Stimulated activated naive B cell treated with anti-CD40 and anti-IgM and Interleukin-4, amounts not matched to agents 10 μg/mL and 1 μg/mL and 100 μg/mL, for 72 hours (primary cell): ENCODE results near the gene LYZL6.
"Not testable (repeated sequence)": the region's sequence is repeated elsewhere in the genome, so short reads cannot be mapped to it uniquely, and the experiment has no call there.

ENCODE experiments used
- ATAC-seq, 2 donors: fragments of 150-1000 bp; cut with Tn5 transposase; replicated peaks; 2 replicates each; pipeline ENCODE4 v1.10.0; 2021; ENCODE audit warnings: moderate library complexity in 1 of 2
- DNase-seq: peaks from one replicate; pipeline ENCODE4 v3.0.0; 2021
- H3K27ac Mint-ChIP-seq: one replicate; pipeline ENCODE4 v1.8.0; 2022; ENCODE audit warnings: mild to moderate bottlenecking, mixed read lengths
- H3K27me3 Mint-ChIP-seq, 2 donors: one replicate each; pipeline ENCODE4 v1.8.0; 2022; ENCODE audit warnings: mixed read lengths in 2 of 2
- H3K36me3 Mint-ChIP-seq, 2 donors: one replicate each; pipeline ENCODE4 v1.8.0; 2022; ENCODE audit warnings: mixed read lengths in 2 of 2, mild to moderate bottlenecking in 1 of 2
- H3K4me1 Mint-ChIP-seq, 2 donors: one replicate each; pipeline ENCODE4 v1.8.0; 2022; ENCODE audit warnings: mixed read lengths in 2 of 2, mild to moderate bottlenecking in 1 of 2
- H3K4me3 Mint-ChIP-seq, 2 donors: one replicate each; pipeline ENCODE4 v1.8.0; 2022; ENCODE audit warnings: mild to moderate bottlenecking in 2 of 2, mixed read lengths in 2 of 2, moderate library complexity in 1 of 2
- H3K9me3 Mint-ChIP-seq, 2 donors: one replicate each; pipeline ENCODE4 v1.8.0; 2022; ENCODE audit warnings: mixed read lengths in 2 of 2, mild to moderate bottlenecking in 1 of 2

The LYZL6 gene

GRCh38 chr17:35969558-35970380, 26.3 kb upstream of the LYZL6 start:
- peaks cover 4 to 10% of the 10 kb centered on the region in 2 donors for H3K27me3 Mint-ChIP-seq
- no peak overlapping the region for H3K27ac Mint-ChIP-seq
- no peak overlapping the region for H3K4me3 Mint-ChIP-seq
- ATAC-seq = peak; percentile 75 to 80
- no peaks in the 10 kb centered on the region for H3K36me3 Mint-ChIP-seq
- H3K9me3 Mint-ChIP-seq = no peaks in the 10 kb centered on the region
- H3K4me1 Mint-ChIP-seq = peaks cover 6 to 18% of the 10 kb centered on the region in 2 donors
- DNase-seq = peak; percentile 58

- H3K36me3 Mint-ChIP-seq = no peaks in the 10 kb centered on the region
- peaks cover 4 to 15% of the 10 kb centered on the region in 2 donors for H3K27me3 Mint-ChIP-seq
- no peak for ATAC-seq
- H3K27ac Mint-ChIP-seq = no peak overlapping the region
- H3K4me1 Mint-ChIP-seq = peaks cover 6 to 16% of the 10 kb centered on the region in 2 donors
- DNase-seq = no peak
- no peak overlapping the region for H3K4me3 Mint-ChIP-seq
- H3K9me3 Mint-ChIP-seq = no peaks in the 10 kb centered on the region
These were observed 25.1 kb upstream of the LYZL6 start for GRCh38 chr17:35968520-35969054.

DNA sequence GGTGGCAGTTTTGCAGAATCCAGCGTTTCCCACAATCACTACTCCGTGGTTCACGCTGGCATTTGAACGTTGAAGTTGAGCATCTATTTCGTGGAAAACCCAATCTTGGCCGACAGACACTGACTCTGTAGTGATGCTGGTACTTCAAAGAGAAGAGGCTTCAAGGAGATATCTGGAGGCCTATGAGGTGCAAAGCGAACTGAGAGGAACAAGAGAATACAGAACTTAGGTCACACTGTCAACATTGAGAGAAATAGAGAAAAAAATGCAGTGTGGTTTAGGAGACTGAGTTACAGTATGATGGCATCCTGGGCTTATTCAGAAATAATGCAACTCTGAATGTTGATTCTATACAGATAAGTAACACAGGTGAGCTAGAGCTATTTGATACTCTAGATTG, 21.8 kb upstream of the LYZL6 start:
- Mint-ChIP-seq H3K9me3 (no peaks in the 10 kb centered on the region), H3K4me1 (peaks cover 6 to 11% of the 10 kb centered on the region in 2 donors), H3K27ac (no peak overlapping the region), H3K4me3 (no peak overlapping the region), H3K27me3 (peaks cover 7 to 28% of the 10 kb centered on the region in 2 donors), H3K36me3 (no peaks in the 10 kb centered on the region)
- ATAC-seq = no peak
- DNase-seq = no peak

GRCh38 chr17:35963663-35964062, 20.1 kb upstream of the LYZL6 start:
- Mint-ChIP-seq H3K4me3 (no peak overlapping the region), H3K27me3 (peaks cover 8 to 31% of the 10 kb centered on the region in 2 donors), H3K9me3 (no peaks in the 10 kb centered on the region), H3K4me1 (no peaks in the 10 kb centered on the region), H3K36me3 (no peaks in the 10 kb centered on the region), H3K27ac (no peak overlapping the region)
- no peak for DNase-seq
- no peak for ATAC-seq

GRCh38 chr17:35953720-35954119, 10.2 kb upstream of the LYZL6 start:
- Mint-ChIP-seq H3K4me1 (no peaks in the 10 kb centered on the region), H3K9me3 (no peaks in the 10 kb centered on the region), H3K36me3 (no peaks in the 10 kb centered on the region), H3K4me3 (no peak overlapping the region), H3K27me3 (peaks cover 26 to 30% of the 10 kb centered on the region in 2 donors), H3K27ac (no peak overlapping the region)
- DNase-seq (no peak), ATAC-seq (no peak)

- no peak for ATAC-seq
- DNase-seq = no peak
- Mint-ChIP-seq H3K27me3 (peaks cover 10 to 19% of the 10 kb centered on the region in 2 donors), H3K27ac (no peak overlapping the region), H3K36me3 (no peaks in the 10 kb centered on the region), H3K9me3 (no peaks in the 10 kb centered on the region), H3K4me3 (no peak overlapping the region), H3K4me1 (no peaks in the 10 kb centered on the region)
These were observed 5.9 kb upstream of the LYZL6 start for GRCh38 chr17:35949401-35949800.

GRCh38 chr17:35948092-35948491, 4.6 kb upstream of the LYZL6 start:
- H3K4me1 Mint-ChIP-seq = no peaks in the 10 kb centered on the region

DNA sequence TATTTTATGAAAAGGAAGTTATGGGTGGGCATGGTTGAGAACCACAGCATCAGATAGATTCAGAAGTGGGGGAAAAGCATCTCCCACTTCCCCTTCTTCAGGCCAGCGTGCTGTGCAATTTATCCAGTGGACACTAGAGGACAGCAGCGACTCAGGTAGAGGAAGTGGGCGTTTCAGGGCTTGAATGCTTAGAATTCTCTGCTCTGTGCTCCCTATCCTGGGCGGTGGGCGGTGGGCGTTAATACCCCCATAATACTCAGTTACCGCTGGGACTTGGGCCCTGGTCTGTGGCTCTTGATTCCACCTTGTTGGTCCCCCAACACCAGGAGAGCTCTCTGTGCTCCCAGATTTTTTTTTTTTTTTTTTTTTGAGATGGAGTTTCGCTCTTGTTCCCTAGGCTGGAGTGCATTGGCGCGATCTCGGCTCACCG, 3.7 kb upstream of the LYZL6 start:
- ATAC-seq = peak; percentile 90 to 92
- DNase-seq = peak; percentile 43
- no peak overlapping the region for H3K27ac Mint-ChIP-seq
- H3K27me3 Mint-ChIP-seq = no peaks in the 10 kb centered on the region
- no peaks in the 10 kb centered on the region for H3K9me3 Mint-ChIP-seq
- H3K4me1 Mint-ChIP-seq = no peaks in the 10 kb centered on the region
- H3K4me3 Mint-ChIP-seq = no peak overlapping the region
- H3K36me3 Mint-ChIP-seq = no peaks in the 10 kb centered on the region

More at GRCh38 chr17:35948092-35948491, 4.6 kb upstream of the LYZL6 start:
- Mint-ChIP-seq H3K27ac (no peak overlapping the region), H3K4me3 (no peak overlapping the region), H3K9me3 (no peaks in the 10 kb centered on the region), H3K36me3 (no peaks in the 10 kb centered on the region), H3K27me3 (peaks cover 7 to 8% of the 10 kb centered on the region in 2 donors)
- DNase-seq = no peak
- no peak for ATAC-seq

GRCh38 chr17:35944151-35944550, 638 bp upstream of the LYZL6 start:
- no peak for DNase-seq
- Mint-ChIP-seq H3K4me1 (no peaks in the 10 kb centered on the region), H3K4me3 (no peak overlapping the region), H3K27ac (no peak overlapping the region), H3K9me3 (no peaks in the 10 kb centered on the region), H3K36me3 (no peaks in the 10 kb centered on the region), H3K27me3 (no peaks in the 10 kb centered on the region)
- no peak for ATAC-seq

GRCh38 chr17:35942588-35943186, 826 bp downstream of the LYZL6 start:
- ATAC-seq = no peak
- H3K4me1 Mint-ChIP-seq = no peaks in the 10 kb centered on the region
- no peak for DNase-seq
- H3K4me3 Mint-ChIP-seq = no peak overlapping the region
- H3K27me3 Mint-ChIP-seq = no peaks in the 10 kb centered on the region
- no peak overlapping the region for H3K27ac Mint-ChIP-seq
- no peaks in the 10 kb centered on the region for H3K36me3 Mint-ChIP-seq
- no peaks in the 10 kb centered on the region for H3K9me3 Mint-ChIP-seq

GRCh38 chr17:35938492-35938891, 5.0 kb downstream of the LYZL6 start:
- H3K9me3 Mint-ChIP-seq, DNase-seq, H3K4me3 Mint-ChIP-seq, H3K36me3 Mint-ChIP-seq, H3K4me1 Mint-ChIP-seq, ATAC-seq, H3K27ac Mint-ChIP-seq, H3K27me3 Mint-ChIP-seq: not testable (repeated sequence)

GRCh38 chr17:35936063-35936462, 7.5 kb downstream of the LYZL6 start:
- Mint-ChIP-seq H3K9me3 (no peaks in the 10 kb centered on the region), H3K27me3 (peaks cover 0 to 2% of the 10 kb centered on the region in 2 donors), H3K36me3 (no peaks in the 10 kb centered on the region), H3K4me3 (no peak overlapping the region), H3K27ac (no peak overlapping the region), H3K4me1 (peaks cover 0 to 3% of the 10 kb centered on the region in 2 donors)
- DNase-seq (no peak), ATAC-seq (no peak)

GRCh38 chr17:35934760-35935159, 8.8 kb downstream of the LYZL6 start:
- Mint-ChIP-seq H3K9me3 (no peaks in the 10 kb centered on the region), H3K27ac (no peak overlapping the region), H3K27me3 (peaks cover 5 to 8% of the 10 kb centered on the region in 2 donors), H3K36me3 (no peaks in the 10 kb centered on the region), H3K4me1 (peaks cover 5 to 11% of the 10 kb centered on the region in 2 donors), H3K4me3 (no peak overlapping the region)
- ATAC-seq (no peak), DNase-seq (no peak)

DNA sequence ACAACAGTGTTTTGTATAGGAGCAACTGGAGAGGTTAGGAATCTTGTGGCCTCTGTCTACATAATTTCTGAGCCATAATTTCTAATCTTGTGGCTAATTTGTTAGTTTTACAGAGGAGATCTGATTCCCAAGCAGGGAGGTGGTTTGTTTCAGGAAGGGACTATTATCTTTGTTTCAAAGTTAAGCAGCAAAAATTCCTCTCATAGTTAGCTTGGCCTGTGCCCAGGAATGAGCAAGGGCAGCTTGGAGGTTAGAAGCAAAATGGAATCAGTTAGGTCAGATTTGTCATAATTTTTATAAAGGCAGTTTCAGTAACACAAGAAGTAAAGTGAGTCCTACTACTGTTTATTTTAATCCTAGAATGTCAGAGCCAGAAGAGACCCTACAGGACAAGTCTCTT, 10.9 kb downstream of the LYZL6 start:
- Mint-ChIP-seq H3K4me3 (no peak overlapping the region), H3K27ac (no peak overlapping the region), H3K36me3 (no peaks in the 10 kb centered on the region), H3K9me3 (no peaks in the 10 kb centered on the region), H3K4me1 (peaks cover 5 to 11% of the 10 kb centered on the region in 2 donors), H3K27me3 (peaks cover 5 to 8% of the 10 kb centered on the region in 2 donors)
- ATAC-seq (no peak), DNase-seq (no peak)
